ENCODE data around the gene ZNF888.
"Not testable (repeated sequence)": the region's sequence is repeated elsewhere in the genome, so short reads cannot be mapped to it uniquely, and the experiment has no call there.

ZNF888 gene

GRCh38 chr19:52891336-52891735 lies 31.9 kb downstream of the ZNF888 start:
- DNase-seq: peak in 1 of 10 donors; percentile 30
- intact Hi-C loops (cut with DNase I): no loop called here

- intact Hi-C loops (cut with DNase I): no loop called here
- DNase-seq: no peak
These were observed 33.3 kb downstream of the ZNF888 start for GRCh38 chr19:52889931-52890330.

- DNase-seq: peak in 1 of 10 donors; percentile 66
- intact Hi-C loops (cut with DNase I): no loop called here
These were observed 34.2 kb downstream of the ZNF888 start for GRCh38 chr19:52889076-52889475.

- intact Hi-C loops (cut with DNase I): no loop called here
- DNase-seq: no peak
These were observed 42.3 kb downstream of the ZNF888 start for GRCh38 chr19:52880895-52881389.

GRCh38 chr19:52872996-52873395 lies 50.2 kb downstream of the ZNF888 start:
- intact Hi-C loops (cut with DNase I); DNase-seq: not testable (repeated sequence)

GRCh38 chr19:52871466-52871865 lies 51.8 kb downstream of the ZNF888 start:
- DNase-seq: no peak
- intact Hi-C loops (cut with DNase I): no loop called here

GRCh38 chr19:52868031-52868430 lies 55.2 kb downstream of the ZNF888 start:
- DNase-seq; intact Hi-C loops (cut with DNase I): not testable (repeated sequence)

GRCh38 chr19:52857378-52858191 lies 65.6 kb downstream of the ZNF888 start, which contains the start of gene ZNF468:
TSS of gene ZNF468 (minus strand) at chr19:52857619. CDS start at chr19:52854272, 3,347 bp downstream.
- DNase-seq: peak; percentile 55 to 97 (median 82)
- intact Hi-C loops (cut with DNase I): not testable (repeated sequence)

- DNase-seq: peak in 1 of 10 donors; percentile 73
These were observed 66.5 kb downstream of the ZNF888 start for GRCh38 chr19:52856540-52857377.

More at GRCh38 chr19:52856540-52857377, 66.5 kb downstream of the ZNF888 start:
- intact Hi-C loops (cut with DNase I): not testable (repeated sequence)

Measured in posterior cingulate gyrus (tissue), 11 donors.